GM23338 (cell line): ENCODE results near the gene PLA2G6.

Source experiments
- CREB1 ChIP-seq: fragments of 250-450 bp; sonication (Bioruptor Pico); IDR thresholded peaks from 2 replicates; pipeline ENCODE4 v1.5.0; 2020; ENCODE audit warnings: low read depth, mild to moderate bottlenecking, moderate library complexity
- CTCF ChIP-seq, 2 experiments: fragments of 200-600 bp in 1 of 2; sonication (generic) in 1 of 2; conservative IDR thresholded peaks; 2 replicates each; pipeline versions ENCODE4 v1.5.1 to v1.6.1; 2016 to 2017; ENCODE audit warnings: antibody characterized with exemption in 2 of 2, low read depth in 2 of 2, mild to moderate bottlenecking in 2 of 2, moderate library complexity in 1 of 2
- EZH2 ChIP-seq: fragments of 200-600 bp; sonication (generic); IDR thresholded peaks from one replicate; pipeline ENCODE4 v1.8.0; 2017; ENCODE audit warnings: antibody characterized with exemption, mild to moderate bottlenecking, low read depth; ENCODE audit not compliant: unreplicated experiment
- EZH2phosphoT487 ChIP-seq: fragments of 200-600 bp; sonication (generic); IDR thresholded peaks from one replicate; pipeline ENCODE4 v1.8.1; 2018; ENCODE audit warnings: antibody characterized with exemption; ENCODE audit not compliant: unreplicated experiment
- JUNB ChIP-seq: IDR thresholded peaks from one replicate; pipeline ENCODE4 v1.6.1; 2016; ENCODE audit warnings: antibody characterized with exemption; ENCODE audit not compliant: unreplicated experiment
- NANOG ChIP-seq: IDR thresholded peaks from 2 replicates; pipeline ENCODE4 v1.6.1; 2016; ENCODE audit warnings: antibody characterized with exemption, borderline replicate concordance
- POLR2AphosphoS5 ChIP-seq: IDR thresholded peaks from 2 replicates; pipeline ENCODE4 v1.6.1; 2016; ENCODE audit warnings: antibody characterized with exemption, low read depth
- REST ChIP-seq: IDR thresholded peaks from one replicate; pipeline ENCODE4 v1.6.1; 2018; ENCODE audit warnings: antibody characterized with exemption; ENCODE audit not compliant: unreplicated experiment
- STAT1 ChIP-seq: IDR thresholded peaks from one replicate; pipeline ENCODE4 v1.6.1; 2016; ENCODE audit warnings: antibody characterized with exemption; ENCODE audit not compliant: unreplicated experiment
- ZNF114 ChIP-seq: fragments of 250-450 bp; sonication (Bioruptor Pico); IDR thresholded peaks from 2 replicates; pipeline ENCODE4 v1.5.0; 2020; ENCODE audit warnings: mild to moderate bottlenecking, moderate library complexity
- ZNF331 ChIP-seq: fragments of 250-450 bp; sonication (Bioruptor Pico); IDR thresholded peaks from 2 replicates; pipeline ENCODE4 v1.5.0; 2020; ENCODE audit warnings: low read depth, mild to moderate bottlenecking, moderate library complexity
- TF ChIP-seq, protein P1 (sequence below): IDR thresholded peaks from 2 replicates; pipeline ENCODE4 v1.6.1; 2016; ENCODE audit warnings: antibody characterized with exemption
- TF ChIP-seq, protein P2 (sequence below): fragments of 250-450 bp; sonication (Bioruptor Pico); IDR thresholded peaks from 2 replicates; pipeline ENCODE4 v1.5.0; 2020; ENCODE audit warnings: mild to moderate bottlenecking, moderate library complexity

- TF ChIP-seq POLR2AphosphoS5, result no peak
- TF ChIP-seq EZH2, result no peak
- TF ChIP-seq CTCF (conservative IDR thresholded peaks at IDR 0.05; ENCODE audit: low read depth in 2 of 2), result no peak
- TF ChIP-seq REST, result no peak
- no peak for TF ChIP-seq ZNF114 (CRISPR knock-in tag)
- no peak for TF ChIP-seq EZH2phosphoT487
- TF ChIP-seq STAT1, result no peak
- no peak for TF ChIP-seq JUNB
- TF ChIP-seq, protein P1, sequence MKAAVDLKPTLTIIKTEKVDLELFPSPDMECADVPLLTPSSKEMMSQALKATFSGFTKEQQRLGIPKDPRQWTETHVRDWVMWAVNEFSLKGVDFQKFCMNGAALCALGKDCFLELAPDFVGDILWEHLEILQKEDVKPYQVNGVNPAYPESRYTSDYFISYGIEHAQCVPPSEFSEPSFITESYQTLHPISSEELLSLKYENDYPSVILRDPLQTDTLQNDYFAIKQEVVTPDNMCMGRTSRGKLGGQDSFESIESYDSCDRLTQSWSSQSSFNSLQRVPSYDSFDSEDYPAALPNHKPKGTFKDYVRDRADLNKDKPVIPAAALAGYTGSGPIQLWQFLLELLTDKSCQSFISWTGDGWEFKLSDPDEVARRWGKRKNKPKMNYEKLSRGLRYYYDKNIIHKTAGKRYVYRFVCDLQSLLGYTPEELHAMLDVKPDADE, result no peak
- TF ChIP-seq CREB1 (CRISPR knock-in tag), result no peak
- no peak for TF ChIP-seq NANOG
- TF ChIP-seq ZNF331 (CRISPR knock-in tag), result no peak
- TF ChIP-seq, protein P2, sequence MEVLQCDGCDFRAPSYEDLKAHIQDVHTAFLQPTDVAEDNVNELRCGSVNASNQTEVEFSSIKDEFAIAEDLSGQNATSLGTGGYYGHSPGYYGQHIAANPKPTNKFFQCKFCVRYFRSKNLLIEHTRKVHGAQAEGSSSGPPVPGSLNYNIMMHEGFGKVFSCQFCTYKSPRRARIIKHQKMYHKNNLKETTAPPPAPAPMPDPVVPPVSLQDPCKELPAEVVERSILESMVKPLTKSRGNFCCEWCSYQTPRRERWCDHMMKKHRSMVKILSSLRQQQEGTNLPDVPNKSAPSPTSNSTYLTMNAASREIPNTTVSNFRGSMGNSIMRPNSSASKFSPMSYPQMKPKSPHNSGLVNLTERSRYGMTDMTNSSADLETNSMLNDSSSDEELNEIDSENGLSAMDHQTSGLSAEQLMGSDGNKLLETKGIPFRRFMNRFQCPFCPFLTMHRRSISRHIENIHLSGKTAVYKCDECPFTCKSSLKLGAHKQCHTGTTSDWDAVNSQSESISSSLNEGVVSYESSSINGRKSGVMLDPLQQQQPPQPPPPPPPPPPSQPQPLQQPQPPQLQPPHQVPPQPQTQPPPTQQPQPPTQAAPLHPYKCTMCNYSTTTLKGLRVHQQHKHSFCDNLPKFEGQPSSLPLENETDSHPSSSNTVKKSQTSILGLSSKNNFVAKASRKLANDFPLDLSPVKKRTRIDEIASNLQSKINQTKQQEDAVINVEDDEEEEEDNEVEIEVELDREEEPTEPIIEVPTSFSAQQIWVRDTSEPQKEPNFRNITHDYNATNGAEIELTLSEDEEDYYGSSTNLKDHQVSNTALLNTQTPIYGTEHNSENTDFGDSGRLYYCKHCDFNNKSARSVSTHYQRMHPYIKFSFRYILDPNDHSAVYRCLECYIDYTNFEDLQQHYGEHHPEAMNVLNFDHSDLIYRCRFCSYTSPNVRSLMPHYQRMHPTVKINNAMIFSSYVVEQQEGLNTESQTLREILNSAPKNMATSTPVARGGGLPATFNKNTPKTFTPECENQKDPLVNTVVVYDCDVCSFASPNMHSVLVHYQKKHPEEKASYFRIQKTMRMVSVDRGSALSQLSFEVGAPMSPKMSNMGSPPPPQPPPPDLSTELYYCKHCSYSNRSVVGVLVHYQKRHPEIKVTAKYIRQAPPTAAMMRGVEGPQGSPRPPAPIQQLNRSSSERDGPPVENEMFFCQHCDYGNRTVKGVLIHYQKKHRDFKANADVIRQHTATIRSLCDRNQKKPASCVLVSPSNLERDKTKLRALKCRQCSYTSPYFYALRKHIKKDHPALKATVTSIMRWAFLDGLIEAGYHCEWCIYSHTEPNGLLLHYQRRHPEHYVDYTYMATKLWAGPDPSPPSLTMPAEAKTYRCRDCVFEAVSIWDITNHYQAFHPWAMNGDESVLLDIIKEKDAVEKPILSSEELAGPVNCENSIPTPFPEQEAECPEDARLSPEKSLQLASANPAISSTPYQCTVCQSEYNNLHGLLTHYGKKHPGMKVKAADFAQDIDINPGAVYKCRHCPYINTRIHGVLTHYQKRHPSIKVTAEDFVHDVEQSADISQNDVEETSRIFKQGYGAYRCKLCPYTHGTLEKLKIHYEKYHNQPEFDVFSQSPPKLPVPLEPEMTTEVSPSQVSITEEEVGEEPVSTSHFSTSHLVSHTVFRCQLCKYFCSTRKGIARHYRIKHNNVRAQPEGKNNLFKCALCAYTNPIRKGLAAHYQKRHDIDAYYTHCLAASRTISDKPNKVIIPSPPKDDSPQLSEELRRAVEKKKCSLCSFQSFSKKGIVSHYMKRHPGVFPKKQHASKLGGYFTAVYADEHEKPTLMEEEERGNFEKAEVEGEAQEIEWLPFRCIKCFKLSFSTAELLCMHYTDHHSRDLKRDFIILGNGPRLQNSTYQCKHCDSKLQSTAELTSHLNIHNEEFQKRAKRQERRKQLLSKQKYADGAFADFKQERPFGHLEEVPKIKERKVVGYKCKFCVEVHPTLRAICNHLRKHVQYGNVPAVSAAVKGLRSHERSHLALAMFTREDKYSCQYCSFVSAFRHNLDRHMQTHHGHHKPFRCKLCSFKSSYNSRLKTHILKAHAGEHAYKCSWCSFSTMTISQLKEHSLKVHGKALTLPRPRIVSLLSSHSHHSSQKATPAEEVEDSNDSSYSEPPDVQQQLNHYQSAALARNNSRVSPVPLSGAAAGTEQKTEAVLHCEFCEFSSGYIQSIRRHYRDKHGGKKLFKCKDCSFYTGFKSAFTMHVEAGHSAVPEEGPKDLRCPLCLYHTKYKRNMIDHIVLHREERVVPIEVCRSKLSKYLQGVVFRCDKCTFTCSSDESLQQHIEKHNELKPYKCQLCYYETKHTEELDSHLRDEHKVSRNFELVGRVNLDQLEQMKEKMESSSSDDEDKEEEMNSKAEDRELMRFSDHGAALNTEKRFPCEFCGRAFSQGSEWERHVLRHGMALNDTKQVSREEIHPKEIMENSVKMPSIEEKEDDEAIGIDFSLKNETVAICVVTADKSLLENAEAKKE (CRISPR knock-in tag), result no peak
Observed at GRCh38 chr22:38089474-38089851, 92.2 kb downstream of the PLA2G6 start.
